Uterus (tissue), 2 donors: Measurements from ENCODE around the gene PLOD2.

Source experiments
- POLR2A ChIP-seq, 2 donors: fragments of 450-650 bp; IDR thresholded peaks; one replicate each; pipeline ENCODE4 v1.6.1; 2016; ENCODE audit warnings: antibody characterized with exemption in 2 of 2, mild to moderate bottlenecking in 1 of 2, moderate library complexity in 1 of 2
- TF ChIP-seq, protein P1 (sequence below), 4 experiments: fragments of 200-600 bp in 2 of 4; fragments of 450-650 bp in 2 of 4; sonication (generic) in 2 of 4; IDR thresholded peaks; one replicate each; pipeline ENCODE4 v1.5.1; 2016 to 2019; ENCODE audit warnings: antibody characterized with exemption in 4 of 4, mild to moderate bottlenecking in 2 of 4, moderate library complexity in 1 of 4

DNA sequence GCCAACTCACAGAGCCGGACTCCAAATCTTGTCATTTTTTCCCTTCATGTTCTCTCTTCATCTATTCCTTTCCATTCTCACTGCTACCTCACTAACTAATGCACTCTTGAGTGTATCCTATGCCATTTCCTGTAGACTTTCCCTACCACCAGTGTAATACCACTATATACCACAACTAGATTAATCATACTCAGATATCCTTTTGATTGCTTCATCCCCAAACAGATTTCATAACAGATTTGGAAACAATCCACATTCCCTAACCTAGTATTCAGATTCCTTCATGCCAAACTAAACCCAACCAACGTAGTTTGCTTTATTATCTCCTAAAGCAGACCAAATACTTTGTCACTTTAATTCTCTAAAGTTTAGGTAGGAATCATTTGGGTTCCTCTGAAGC is 2.6 kb upstream of the PLOD2 start:
- TF ChIP-seq, protein P1, sequence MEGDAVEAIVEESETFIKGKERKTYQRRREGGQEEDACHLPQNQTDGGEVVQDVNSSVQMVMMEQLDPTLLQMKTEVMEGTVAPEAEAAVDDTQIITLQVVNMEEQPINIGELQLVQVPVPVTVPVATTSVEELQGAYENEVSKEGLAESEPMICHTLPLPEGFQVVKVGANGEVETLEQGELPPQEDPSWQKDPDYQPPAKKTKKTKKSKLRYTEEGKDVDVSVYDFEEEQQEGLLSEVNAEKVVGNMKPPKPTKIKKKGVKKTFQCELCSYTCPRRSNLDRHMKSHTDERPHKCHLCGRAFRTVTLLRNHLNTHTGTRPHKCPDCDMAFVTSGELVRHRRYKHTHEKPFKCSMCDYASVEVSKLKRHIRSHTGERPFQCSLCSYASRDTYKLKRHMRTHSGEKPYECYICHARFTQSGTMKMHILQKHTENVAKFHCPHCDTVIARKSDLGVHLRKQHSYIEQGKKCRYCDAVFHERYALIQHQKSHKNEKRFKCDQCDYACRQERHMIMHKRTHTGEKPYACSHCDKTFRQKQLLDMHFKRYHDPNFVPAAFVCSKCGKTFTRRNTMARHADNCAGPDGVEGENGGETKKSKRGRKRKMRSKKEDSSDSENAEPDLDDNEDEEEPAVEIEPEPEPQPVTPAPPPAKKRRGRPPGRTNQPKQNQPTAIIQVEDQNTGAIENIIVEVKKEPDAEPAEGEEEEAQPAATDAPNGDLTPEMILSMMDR (IDR thresholded peaks at IDR 0.05): no peak
- TF ChIP-seq POLR2A (IDR thresholded peaks at IDR 0.05): no peak
